ENCODE data around the gene IFT81.

IFT81 gene

GRCh38 chr12:110266381-110266960 lies 142.3 kb downstream of the IFT81 start:
- H3K9ac ChIP-seq (ENCODE audit: low read depth in 1 of 2, low read length in 2 of 2), result no peak overlapping the region
- H3K27ac ChIP-seq (ENCODE audit: low read depth, low read length), result no peak overlapping the region
- no peaks in the 10 kb centered on the region for H3K36me3 ChIP-seq (ENCODE audit: control insufficient read depth in 1 of 2, insufficient read depth in 2 of 2, low read length in 2 of 2)
- H3K4me1 ChIP-seq (ENCODE audit: control insufficient read depth in 1 of 2, insufficient read depth in 2 of 2, low read length in 2 of 2), result peaks cover 21 to 30% of the 10 kb centered on the region in 2 donors
- no peaks in the 10 kb centered on the region for H3K27me3 ChIP-seq (ENCODE audit: control insufficient read depth in 1 of 2, insufficient read depth in 2 of 2, low read length in 2 of 2)
- H3K4me3 ChIP-seq (ENCODE audit: low read depth in 1 of 2, low read length in 2 of 2), result no peak overlapping the region
- H3K9me3 ChIP-seq (ENCODE audit: control insufficient read depth in 1 of 2, low read length in 2 of 2), result no peaks in the 10 kb centered on the region

GRCh38 chr12:110266980-110267620 lies 142.9 kb downstream of the IFT81 start:
- H3K4me3 ChIP-seq (ENCODE audit: low read depth in 1 of 2, low read length in 2 of 2), result no peak overlapping the region
- no peak overlapping the region for H3K27ac ChIP-seq (ENCODE audit: low read depth, low read length)
- H3K4me1 ChIP-seq (ENCODE audit: control insufficient read depth in 1 of 2, insufficient read depth in 2 of 2, low read length in 2 of 2), result peaks cover 21 to 30% of the 10 kb centered on the region in 2 donors
- H3K36me3 ChIP-seq (ENCODE audit: control insufficient read depth in 1 of 2, insufficient read depth in 2 of 2, low read length in 2 of 2), result no peaks in the 10 kb centered on the region
- no peaks in the 10 kb centered on the region for H3K9me3 ChIP-seq (ENCODE audit: control insufficient read depth in 1 of 2, low read length in 2 of 2)
- H3K9ac ChIP-seq (ENCODE audit: low read depth in 1 of 2, low read length in 2 of 2), result peak overlapping the region in 1 of 2 donors; percentile 7
- no peaks in the 10 kb centered on the region for H3K27me3 ChIP-seq (ENCODE audit: control insufficient read depth in 1 of 2, insufficient read depth in 2 of 2, low read length in 2 of 2)
